Lung (tissue), 12 donors: Measurements from ENCODE around the gene SPAM1. TPM values are rescaled to one million over a fixed set of nuclear protein-coding genes. Genes with fewer than 3 reads are reported as not detected.

Experiments
- ATAC-seq: fragments of 200-7000 bp; cut with Tn5 transposase; one replicate; pipeline ENCODE4 v1.9.1; 2020; ENCODE audit warnings: moderate number of reproducible peaks; ENCODE audit not compliant: insufficient read depth, low FRiP score
- DNase-seq, 3 donors: peaks; one replicate each; pipeline ENCODE4 v3.0.0-alpha.2; 2013 to 2017
- H3K27ac ChIP-seq, 2 donors: one replicate each; pipeline ENCODE4 v1.5.1; 2013; ENCODE audit warnings: mild to moderate bottlenecking in 2 of 2, moderate library complexity in 2 of 2, control low read depth in 1 of 2, inconsistent platforms in 1 of 2, low read depth in 1 of 2, low read length in 1 of 2
- H3K27me3 ChIP-seq, 3 donors: one replicate each; pipeline ENCODE4 v1.5.1; 2013; ENCODE audit warnings: low read length in 2 of 3; ENCODE audit not compliant: control insufficient read depth in 3 of 3, insufficient read depth in 3 of 3
- H3K36me3 ChIP-seq, 4 donors: one replicate each; pipeline ENCODE4 v1.5.1; 2013; ENCODE audit warnings: low read length in 4 of 4, mild to moderate bottlenecking in 1 of 4, moderate library complexity in 1 of 4; ENCODE audit not compliant: control insufficient read depth in 4 of 4, insufficient read depth in 4 of 4
- H3K4me1 ChIP-seq, 5 donors: one replicate each; pipeline ENCODE4 v1.5.1; 2013; ENCODE audit warnings: low read length in 5 of 5, mild to moderate bottlenecking in 2 of 5, moderate library complexity in 1 of 5; ENCODE audit not compliant: control insufficient read depth in 5 of 5, insufficient read depth in 5 of 5
- H3K4me3 ChIP-seq: one replicate; pipeline ENCODE4 v1.5.1; 2013; ENCODE audit warnings: mild to moderate bottlenecking, control low read depth, moderate library complexity
- H3K9ac ChIP-seq, 2 donors: one replicate each; pipeline ENCODE4 v1.5.1; 2013; ENCODE audit warnings: low read length in 2 of 2, control low read depth in 1 of 2; ENCODE audit not compliant: insufficient read depth in 1 of 2
- H3K9me3 ChIP-seq, 4 donors: one replicate each; pipeline ENCODE4 v1.5.1; 2013; ENCODE audit warnings: low read length in 3 of 4, mild to moderate bottlenecking in 1 of 4, moderate library complexity in 1 of 4; ENCODE audit not compliant: control insufficient read depth in 4 of 4, insufficient read depth in 3 of 4
- WGBS, 2 donors: extraction: QIAGEN DNeasy Blood & Tissue Kit; methylation state at CpG; one replicate each; pipeline ENCODE4 v1.1.7; 2013; 5-methylcytosine and 5-hydroxymethylcytosine counted together
- polyA plus RNA-seq, 2 donors: library from polyadenylated mRNA; stranded (reverse); fragments of 200-250 nt; gene quantifications; one replicate each; pipeline ENCODE4 v1.2.1, GENCODE V29; 2013
- total RNA-seq, 2 donors: library from RNA; depleted of rRNA in 1 of 2; stranded (reverse); fragments of >200 nt in 1 of 2; gene quantifications; one replicate each; pipeline ENCODE4 v1.2.1, GENCODE V29; 2014 to 2021
- TF ChIP-seq, protein P1 (sequence below): IDR thresholded peaks from 2 replicates; pipeline ENCODE4 v1.5.1; 2012; ENCODE audit warnings: mild to moderate bottlenecking; ENCODE audit errors: control extremely low read depth, extremely low read depth
- donor health status: control.
- donor health status: control.
- donor health status: Bipolar disorder and iron deficiency.
- donor health status: healthy.
- donor health status: DM: yes; HTN: yes; CAD: no.

Gene SPAM1
- total and polyA plus RNA-seq, 4 donors, result not detected

DNA sequence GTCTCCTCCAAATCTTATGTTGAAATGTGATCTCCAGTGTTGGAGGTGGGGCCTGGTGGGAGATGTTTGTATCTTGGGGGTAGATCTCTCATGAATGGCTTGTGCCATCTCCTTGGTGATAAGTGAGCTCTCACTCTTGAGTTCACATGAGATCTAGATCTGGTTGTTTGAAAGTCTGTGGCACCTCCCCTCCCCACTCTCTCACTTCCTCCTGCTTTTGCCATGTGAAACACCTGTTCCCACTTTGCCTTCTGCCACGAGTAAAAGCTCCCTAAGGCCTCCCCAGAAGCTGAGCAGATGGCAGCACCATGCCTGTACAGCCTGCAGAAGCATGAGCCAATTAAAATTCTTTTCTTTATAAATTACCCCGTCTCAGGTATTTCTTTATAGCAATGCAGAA is 84.3 kb downstream of the SPAM1 start:
- TF ChIP-seq, protein P1, sequence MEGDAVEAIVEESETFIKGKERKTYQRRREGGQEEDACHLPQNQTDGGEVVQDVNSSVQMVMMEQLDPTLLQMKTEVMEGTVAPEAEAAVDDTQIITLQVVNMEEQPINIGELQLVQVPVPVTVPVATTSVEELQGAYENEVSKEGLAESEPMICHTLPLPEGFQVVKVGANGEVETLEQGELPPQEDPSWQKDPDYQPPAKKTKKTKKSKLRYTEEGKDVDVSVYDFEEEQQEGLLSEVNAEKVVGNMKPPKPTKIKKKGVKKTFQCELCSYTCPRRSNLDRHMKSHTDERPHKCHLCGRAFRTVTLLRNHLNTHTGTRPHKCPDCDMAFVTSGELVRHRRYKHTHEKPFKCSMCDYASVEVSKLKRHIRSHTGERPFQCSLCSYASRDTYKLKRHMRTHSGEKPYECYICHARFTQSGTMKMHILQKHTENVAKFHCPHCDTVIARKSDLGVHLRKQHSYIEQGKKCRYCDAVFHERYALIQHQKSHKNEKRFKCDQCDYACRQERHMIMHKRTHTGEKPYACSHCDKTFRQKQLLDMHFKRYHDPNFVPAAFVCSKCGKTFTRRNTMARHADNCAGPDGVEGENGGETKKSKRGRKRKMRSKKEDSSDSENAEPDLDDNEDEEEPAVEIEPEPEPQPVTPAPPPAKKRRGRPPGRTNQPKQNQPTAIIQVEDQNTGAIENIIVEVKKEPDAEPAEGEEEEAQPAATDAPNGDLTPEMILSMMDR, result no peak
- H3K27ac ChIP-seq, result no peak overlapping the region
- no peaks in the 10 kb centered on the region for H3K27me3 ChIP-seq
- H3K4me3 ChIP-seq, result no peak overlapping the region
- no peaks in the 10 kb centered on the region for H3K4me1 ChIP-seq
- H3K9me3 ChIP-seq, result no peaks in the 10 kb centered on the region
- DNase-seq (no peak), ATAC-seq (no peak)
- H3K36me3 ChIP-seq, result no peaks in the 10 kb centered on the region
- no peak overlapping the region for H3K9ac ChIP-seq
- WGBS, 2 donors, result 67 to 75% methylated on average over 2 of the region's 2 CpGs

Other genes starting within 250 kb of the SPAM1 start
- gene WASL, start 176.2 kb upstream of the SPAM1 start, total RNA-seq, result 10 to 100 TPM; 28.3 to 52.7 TPM
- gene WASL, start 176.2 kb upstream of the SPAM1 start, polyA plus RNA-seq, result 10 to 100 TPM; 11.8 to 16.0 TPM
- under 1 TPM in 1 of 2 donors, not detected in 1; 0.74 TPM for gene HYAL4, start 80.1 kb upstream of the SPAM1 start, total RNA-seq
- under 1 TPM in 1 of 2 donors, not detected in 1; 0.07 TPM for gene HYAL4, start 80.1 kb upstream of the SPAM1 start, polyA plus RNA-seq
- gene TMEM229A, start 107.8 kb downstream of the SPAM1 start, total RNA-seq, result under 1 TPM in 1 of 2 donors, not detected in 1; 0.34 TPM
- not detected for gene TMEM229A, start 107.8 kb downstream of the SPAM1 start, polyA plus RNA-seq